Right atrium auricular region (tissue), 2 donors: ENCODE results near the gene PDYN. TPM values are rescaled to one million over a fixed set of nuclear protein-coding genes. Genes with fewer than 3 reads are reported as not detected.

ENCODE experiments used
- DNase-seq: peaks from one replicate; pipeline ENCODE4 v3.0.0-alpha.2; 2019; ENCODE audit warnings: low spot score
- H3K27ac ChIP-seq, 2 donors: fragments of 200-600 bp; sonication (generic); 1 replicate in 1 of 2; 2 replicates in 1 of 2; pipeline ENCODE4 v1.5.1; 2016 to 2019
- H3K27me3 ChIP-seq, 2 donors: fragments of 200-600 bp; sonication (generic); one replicate each; pipeline versions ENCODE4 v1.5.1 to v1.6.0; 2017 to 2019
- H3K36me3 ChIP-seq: fragments of 200-600 bp; sonication (generic); one replicate; pipeline ENCODE4 v1.5.1; 2016
- H3K4me1 ChIP-seq, 2 donors: fragments of 200-600 bp; sonication (generic); one replicate each; pipeline versions ENCODE4 v1.5.1 to v1.6.0; 2017 to 2019
- H3K4me3 ChIP-seq, 2 donors: fragments of 200-600 bp; sonication (generic); 1 replicate in 1 of 2; 2 replicates in 1 of 2; pipeline ENCODE4 v1.5.1; 2017 to 2019; ENCODE audit warnings: mild to moderate bottlenecking in 1 of 2, moderate library complexity in 1 of 2
- H3K9me3 ChIP-seq, 2 donors: fragments of 200-600 bp; sonication (generic); one replicate each; pipeline ENCODE4 v1.5.1; 2019
- CTCF ChIP-seq, 2 donors: fragments of 200-600 bp; sonication (generic); IDR thresholded peaks; one replicate each; pipeline ENCODE4 v1.5.1; 2019; ENCODE audit warnings: antibody characterized with exemption in 2 of 2
- total RNA-seq, 2 donors: library from RNA; depleted of rRNA; stranded (reverse); fragments of >200 nt; gene quantifications; one replicate each; pipeline ENCODE4 v1.1.0, GENCODE V29; 2016

The PDYN gene
- total RNA-seq, 2 donors from 2014 or later = not detected

DNA sequence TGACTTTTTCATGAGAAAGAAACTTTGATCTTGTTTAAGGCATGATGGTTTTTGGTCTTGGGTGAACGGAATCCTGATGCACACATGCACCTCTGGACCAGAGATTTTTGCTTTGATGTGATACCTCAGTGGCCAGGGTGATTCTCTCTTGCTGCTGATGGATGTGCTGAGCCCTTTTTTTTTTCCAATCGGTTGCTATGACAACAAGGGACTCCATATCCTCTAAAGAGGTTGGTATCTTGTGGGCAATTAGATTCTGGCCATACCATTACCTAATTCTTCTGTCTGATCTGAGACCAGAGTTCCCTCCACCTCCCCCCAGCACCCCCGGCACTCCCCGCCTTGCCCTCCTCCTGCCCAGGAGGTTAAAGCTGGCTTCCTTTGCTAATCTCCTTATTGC is 24.9 kb downstream of the PDYN start:
- Histone ChIP-seq H3K27me3 (no peaks in the 10 kb centered on the region), H3K36me3 (no peaks in the 10 kb centered on the region), H3K4me3 (no peak overlapping the region), H3K27ac (no peak overlapping the region), H3K4me1 (peaks cover 0 to 12% of the 10 kb centered on the region in 2 donors), H3K9me3 (no peaks in the 10 kb centered on the region)
- no peak for TF ChIP-seq CTCF (IDR thresholded peaks at IDR 0.05)
- no peak for DNase-seq

DNA sequence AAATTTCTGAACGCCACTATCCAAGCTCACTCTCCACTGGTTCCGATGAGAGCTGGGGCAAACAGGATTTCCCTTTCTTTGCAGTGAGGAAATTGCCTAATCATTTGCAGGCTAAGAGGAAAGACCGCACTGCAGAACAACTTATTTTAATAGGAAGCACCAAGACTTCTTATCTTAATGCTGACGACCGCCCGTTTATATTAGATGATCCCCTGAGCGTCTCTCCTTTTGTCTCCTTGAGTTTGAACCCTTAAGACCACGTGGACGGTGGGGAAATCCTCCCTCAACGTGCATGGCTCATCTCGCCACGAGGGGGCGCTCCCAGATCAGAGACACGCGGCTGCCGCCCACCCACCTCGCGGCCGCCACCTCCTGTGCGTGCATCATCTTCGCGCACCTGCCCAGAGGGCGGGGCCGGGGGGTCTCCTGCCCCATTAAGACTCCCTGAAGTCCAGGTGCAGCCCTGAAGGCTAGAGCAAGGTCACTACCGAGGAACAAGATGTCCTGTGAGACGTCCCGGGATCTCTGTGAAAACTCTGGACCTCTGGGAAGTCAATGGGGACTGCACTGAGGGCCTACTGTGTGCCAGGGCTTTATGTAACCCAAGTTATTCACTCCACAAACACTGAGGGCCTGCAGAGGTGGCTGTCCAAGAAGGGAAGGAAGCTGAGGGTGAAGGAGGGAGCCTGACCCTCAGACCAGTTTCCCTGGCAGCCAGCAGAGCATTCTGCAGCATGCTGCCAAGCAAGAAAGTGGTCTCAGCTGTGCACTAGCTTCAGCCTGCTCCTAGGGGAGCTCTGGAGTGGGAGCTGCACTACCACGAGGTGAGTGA is 28.1 kb downstream of the PDYN start:
- no peaks in the 10 kb centered on the region for H3K9me3 ChIP-seq
- H3K27me3 ChIP-seq = no peaks in the 10 kb centered on the region
- no peak overlapping the region for H3K4me3 ChIP-seq

DNA sequence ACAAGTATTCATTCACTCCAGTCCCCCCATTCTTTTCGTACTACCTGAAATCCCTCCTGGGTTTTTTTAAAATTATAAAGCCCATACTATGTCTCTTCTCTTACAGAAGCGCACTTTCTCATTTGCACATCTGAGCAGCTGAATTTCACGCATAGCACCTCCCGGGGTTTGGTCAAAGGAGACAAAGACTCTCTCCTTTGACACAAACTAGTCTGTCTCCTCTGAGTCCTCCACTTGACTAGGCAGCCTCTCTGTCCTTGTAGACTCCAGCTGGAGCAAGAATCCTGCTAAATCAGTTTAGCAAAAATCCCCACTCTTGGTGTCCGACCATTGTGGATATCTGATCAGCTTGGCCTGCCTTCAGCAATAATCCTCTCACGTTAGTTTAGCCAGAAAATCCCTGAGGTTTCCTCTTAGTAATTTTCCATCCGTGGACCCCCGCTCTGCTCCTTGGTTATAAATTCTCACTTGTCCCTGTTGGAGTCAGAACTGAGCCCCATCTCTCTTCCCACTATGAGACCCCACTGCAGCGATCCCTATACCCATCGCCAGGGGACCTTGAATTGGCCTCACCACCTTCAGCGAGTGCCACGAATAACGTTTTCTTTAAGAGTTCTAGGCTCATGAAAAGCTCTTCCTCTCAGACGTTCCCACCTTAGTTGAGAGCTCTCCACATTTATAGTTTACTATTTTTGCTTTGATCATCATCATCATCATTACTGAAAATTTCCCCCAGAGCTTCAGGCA is 29.0 kb downstream of the PDYN start:
- DNase-seq = no peak
- Histone ChIP-seq H3K9me3 (no peaks in the 10 kb centered on the region), H3K36me3 (no peaks in the 10 kb centered on the region), H3K27me3 (no peaks in the 10 kb centered on the region), H3K4me3 (no peak overlapping the region), H3K4me1 (peaks cover 0 to 12% of the 10 kb centered on the region in 2 donors), H3K27ac (no peak overlapping the region)
- no peak for TF ChIP-seq CTCF (IDR thresholded peaks at IDR 0.05)

More for the DNA sequence above, 28.1 kb downstream of the PDYN start:
- Histone ChIP-seq H3K4me1 (peaks cover 0 to 12% of the 10 kb centered on the region in 2 donors), H3K27ac (no peak overlapping the region), H3K36me3 (no peaks in the 10 kb centered on the region)
- TF ChIP-seq CTCF (IDR thresholded peaks at IDR 0.05) = peak; percentile 93 to 95
- DNase-seq = peak; percentile 84

GRCh38 chr20:1964061-1964460 is 29.8 kb downstream of the PDYN start:
- TF ChIP-seq CTCF (IDR thresholded peaks at IDR 0.05) = no peak
- Histone ChIP-seq H3K36me3 (no peaks in the 10 kb centered on the region), H3K4me1 (peaks cover 0 to 12% of the 10 kb centered on the region in 2 donors), H3K27ac (no peak overlapping the region), H3K4me3 (no peak overlapping the region), H3K9me3 (no peaks in the 10 kb centered on the region), H3K27me3 (no peaks in the 10 kb centered on the region)
- no peak for DNase-seq

DNA sequence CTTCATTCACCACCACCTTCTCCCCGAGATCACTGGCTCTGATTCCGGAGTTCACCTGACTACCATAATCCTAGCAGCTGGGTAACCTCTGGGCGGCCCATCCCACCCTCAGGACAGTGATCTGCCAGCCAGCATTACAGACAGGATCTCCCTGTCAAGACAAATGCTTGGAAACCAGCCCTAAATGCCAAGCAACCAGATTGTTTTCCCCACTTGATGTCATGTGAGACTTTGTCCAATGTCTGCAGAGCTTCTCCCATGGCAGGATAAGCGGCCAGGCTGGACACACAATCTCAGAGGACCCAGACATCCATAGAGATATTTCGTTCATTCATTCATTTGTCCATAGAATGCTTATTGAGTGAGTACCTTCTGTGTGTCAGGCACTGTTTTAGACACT is 32.5 kb downstream of the PDYN start:
- Histone ChIP-seq H3K4me1 (peaks cover 0 to 12% of the 10 kb centered on the region in 2 donors), H3K4me3 (no peak overlapping the region), H3K36me3 (no peaks in the 10 kb centered on the region), H3K27me3 (no peaks in the 10 kb centered on the region), H3K27ac (no peak overlapping the region), H3K9me3 (no peaks in the 10 kb centered on the region)
- DNase-seq = no peak
- TF ChIP-seq CTCF (IDR thresholded peaks at IDR 0.05) = no peak
